A673 (cell line): ENCODE measurements around the gene FGGY. TPM values are rescaled to one million over a fixed set of nuclear protein-coding genes. Genes with fewer than 3 reads are reported as not detected.

Experiments used
- BruUV-seq: library from RNA; stranded (reverse); fragments of 400-500 nt; replicated peaks from 2 replicates; lab custom pipeline; 2021; lab: Mats Ljungman, UMichigan
- CTCF ChIA-PET: fragments of 300-600 bp; sonication (Branson Sonifier 250); formaldehyde crosslinking; loops from one replicate; lab custom pipeline; 2022; ENCODE audit warnings: antibody characterized with exemption; lab: Charles Lee
- POLR2A ChIA-PET: fragments of 300-600 bp; sonication (Branson Sonifier 250); formaldehyde crosslinking; loops from one replicate; lab custom pipeline; 2022; ENCODE audit warnings: antibody characterized with exemption; ENCODE audit not compliant: low non-redundant PET; lab: Charles Lee
- DNase-seq: peaks from one replicate; pipeline ENCODE4 v3.0.0-alpha.2; 2015; ENCODE audit warnings: low spot score
- H3K27ac ChIP-seq: fragments of 200-600 bp; sonication (generic); 2 replicates; pipeline ENCODE4 v1.5.1; 2016; ENCODE audit warnings: mixed run types, low read depth, mild to moderate bottlenecking, mixed read lengths, antibody characterized with exemption, low read length; ENCODE audit not compliant: poor library complexity, severe bottlenecking
- H3K27me3 ChIP-seq: fragments of 200-600 bp; sonication (generic); replicated peaks from 2 replicates; pipeline ENCODE4 v1.6.1; 2017; ENCODE audit warnings: mixed run types, low read depth, mild to moderate bottlenecking, mixed read lengths, antibody characterized with exemption, low read length; ENCODE audit not compliant: insufficient read depth, poor library complexity
- H3K36me3 ChIP-seq: fragments of 200-600 bp; sonication (generic); 2 replicates; pipeline ENCODE4 v1.6.1; 2016; ENCODE audit warnings: mixed run types, mild to moderate bottlenecking, mixed read lengths, antibody characterized with exemption, low read length; ENCODE audit not compliant: insufficient read depth, poor library complexity, severe bottlenecking
- H3K4me1 ChIP-seq: fragments of 200-600 bp; sonication (generic); 2 replicates; pipeline ENCODE4 v1.6.1; 2017; ENCODE audit warnings: mixed run types, mild to moderate bottlenecking, mixed read lengths, antibody characterized with exemption, low read length; ENCODE audit not compliant: insufficient read depth, poor library complexity, severe bottlenecking
- H3K4me3 ChIP-seq: fragments of 200-600 bp; sonication (generic); 2 replicates; pipeline ENCODE4 v1.5.1; 2016; ENCODE audit warnings: low read depth, mixed run types, mild to moderate bottlenecking, mixed read lengths, low read length; ENCODE audit not compliant: poor library complexity, severe bottlenecking
- H3K9me3 ChIP-seq: fragments of 200-600 bp; sonication (generic); 2 replicates; pipeline ENCODE4 v1.6.1; 2016; ENCODE audit warnings: mixed run types, low read depth, mild to moderate bottlenecking, mixed read lengths, antibody characterized with exemption, low read length; ENCODE audit not compliant: poor library complexity, severe bottlenecking
- CTCF ChIP-seq: fragments of 300-800, 200-600 bp; sonication (generic); conservative IDR thresholded peaks from 2 replicates; pipeline ENCODE4 v1.5.1; 2017; ENCODE audit warnings: low read depth, mild to moderate bottlenecking, antibody characterized with exemption, low read length, moderate library complexity, mixed read lengths
- EZH2 ChIP-seq: fragments of 200-600 bp; sonication (generic); IDR thresholded peaks from 2 replicates; pipeline ENCODE4 v1.6.1; 2017; ENCODE audit warnings: borderline replicate concordance, low read depth, mild to moderate bottlenecking, mixed read lengths, antibody characterized with exemption, low read length; ENCODE audit not compliant: poor library complexity, severe bottlenecking
- intact Hi-C: fragments of 100-400 bp; cut with micrococcal nuclease; formaldehyde crosslinking; loops from one replicate; pipeline ENCODE4 v1.10.0; 2022; ENCODE audit not compliant: unreplicated experiment
- total RNA-seq: library from RNA; stranded (reverse); gene quantifications from 2 replicates; pipeline ENCODE4 v1.2.3, GENCODE V29; 2021

The FGGY gene
- total RNA-seq, 1 experiment from 2014 or later = 2.6 TPM

GRCh38 chr1:59343576-59343840, 46.6 kb downstream of the FGGY start:
- TF ChIP-seq CTCF (no peak), EZH2 (no peak)
- CTCF ChIA-PET = no interaction called here
- Histone ChIP-seq H3K36me3 (no peaks in the 10 kb centered on the region), H3K27me3 (no peaks in the 10 kb centered on the region), H3K27ac (no peak overlapping the region), H3K4me3 (no peak overlapping the region), H3K9me3 (no peaks in the 10 kb centered on the region), H3K4me1 (no peaks in the 10 kb centered on the region)
- BruUV-seq = no TSS peak
- DNase-seq = no peak
- intact Hi-C loops = no loop called here
- POLR2A ChIA-PET = no interaction called here

GRCh38 chr1:59345221-59345620, 48.3 kb downstream of the FGGY start:
- H3K27me3 ChIP-seq = no peaks in the 10 kb centered on the region
- BruUV-seq = no TSS peak
- CTCF ChIA-PET = no interaction called here

GRCh38 chr1:59346429-59346828, 49.5 kb downstream of the FGGY start:
- Histone ChIP-seq H3K4me1 (no peaks in the 10 kb centered on the region), H3K27ac (no peak overlapping the region), H3K36me3 (no peaks in the 10 kb centered on the region), H3K4me3 (no peak overlapping the region), H3K9me3 (no peaks in the 10 kb centered on the region), H3K27me3 (no peaks in the 10 kb centered on the region)
- BruUV-seq = no TSS peak
- intact Hi-C loops = no loop called here
- CTCF ChIA-PET = no interaction called here
- TF ChIP-seq EZH2 = no peak
- no peak for TF ChIP-seq CTCF
- DNase-seq = no peak
- POLR2A ChIA-PET = no interaction called here

More at GRCh38 chr1:59345221-59345620, 48.3 kb downstream of the FGGY start:
- no peaks in the 10 kb centered on the region for H3K4me1 ChIP-seq
- POLR2A ChIA-PET = no interaction called here
- no peak for DNase-seq
- no peak overlapping the region for H3K27ac ChIP-seq
- intact Hi-C loops = no loop called here
- TF ChIP-seq EZH2 = no peak
- TF ChIP-seq CTCF = no peak
- H3K36me3 ChIP-seq = no peaks in the 10 kb centered on the region
- H3K9me3 ChIP-seq = no peaks in the 10 kb centered on the region
- no peak overlapping the region for H3K4me3 ChIP-seq
